Stimulated activated CD8-positive, alpha-beta memory T cell treated with anti-CD3 and anti-CD28 coated beads, Interleukin-7, amount 100 ng/mL, for 4 hours (primary cell): Measurements from ENCODE around the gene ZNF212.

ENCODE experiments used
- DNase-seq, 2 donors: peaks; one replicate each; pipeline ENCODE4 v3.0.0-alpha.2; 2020; ENCODE audit warnings: low read depth in 2 of 2

Gene ZNF212

DNA sequence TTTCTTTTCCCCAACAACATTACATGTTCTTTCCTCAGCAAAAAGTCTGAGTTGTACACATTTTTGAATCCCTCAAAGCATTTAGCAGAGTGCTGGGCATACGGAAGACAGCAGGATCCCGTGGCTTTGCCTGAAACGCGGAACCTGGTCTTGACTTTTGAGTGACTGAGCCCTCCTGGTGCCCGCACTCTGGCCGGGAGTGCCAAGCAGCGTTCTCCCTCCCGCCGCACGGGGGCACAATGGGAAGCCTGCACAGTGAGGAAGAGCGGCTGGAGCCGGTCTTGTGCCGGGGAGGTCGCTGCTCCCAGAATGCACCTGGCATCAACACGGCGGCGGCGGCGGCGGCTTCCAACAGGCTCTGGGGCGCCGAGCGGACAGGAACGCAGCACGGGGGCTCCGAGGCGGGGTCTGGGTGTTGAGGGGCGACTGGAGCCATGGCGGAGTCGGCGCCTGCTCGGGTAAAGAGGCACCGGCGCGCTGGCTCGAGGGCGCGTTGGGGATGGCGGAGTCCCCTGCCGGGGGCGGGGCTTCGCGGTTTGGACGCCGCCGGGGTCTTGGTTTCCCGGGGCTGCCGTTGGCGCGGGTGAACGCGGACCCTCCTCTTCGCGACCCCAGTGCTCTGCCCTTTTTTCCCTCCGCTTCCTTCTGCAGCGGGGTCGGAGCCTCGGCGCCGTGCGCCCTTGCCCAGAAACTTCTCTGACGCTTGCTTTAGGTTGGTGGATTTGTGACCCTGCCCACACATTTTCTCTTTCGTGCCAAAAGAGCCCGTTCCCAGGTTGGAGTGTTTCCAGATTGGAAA is at the start of gene ZNF212:
Gene ZNF212, plus strand, starts transcription at position 307 of the 799 bp plus-strand sequence. Its CDS starts 128 bp downstream, at position 435.
- peak; percentile 77 to 85 for DNase-seq

GRCh38 chr7:149191851-149192250 is 47.6 kb upstream of the ZNF212 start:
- DNase-seq: no peak

DNA sequence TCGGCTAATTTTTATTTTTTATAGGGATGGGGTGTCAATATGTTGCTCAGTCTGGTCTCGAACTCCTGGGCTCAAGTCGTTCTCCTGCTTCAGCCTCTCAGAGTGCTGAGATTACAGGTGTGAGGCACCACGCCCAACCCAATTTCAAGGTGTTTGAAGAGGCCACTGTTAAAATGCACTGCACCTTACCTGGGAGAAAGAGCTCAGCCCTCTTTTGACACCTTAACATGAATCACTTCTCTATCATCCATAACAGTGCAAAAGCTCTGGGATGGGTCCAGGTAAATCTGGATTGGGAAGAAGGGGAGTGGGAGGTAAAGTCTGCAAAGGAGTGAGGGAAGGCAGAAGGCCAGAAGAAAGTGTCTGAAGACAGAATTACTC is 44.7 kb upstream of the ZNF212 start:
- no peak for DNase-seq

GRCh38 chr7:149195180-149196150 is 44.0 kb upstream of the ZNF212 start, which contains the start of gene ZNF282:
Gene ZNF282 (plus strand): TSS chr7:149195546. CDS start chr7:149195590, 44 bp downstream.
- peak; percentile 29 to 61 for DNase-seq

GRCh38 chr7:149196151-149196704 is 43.2 kb upstream of the ZNF212 start:
- no peak for DNase-seq

DNA sequence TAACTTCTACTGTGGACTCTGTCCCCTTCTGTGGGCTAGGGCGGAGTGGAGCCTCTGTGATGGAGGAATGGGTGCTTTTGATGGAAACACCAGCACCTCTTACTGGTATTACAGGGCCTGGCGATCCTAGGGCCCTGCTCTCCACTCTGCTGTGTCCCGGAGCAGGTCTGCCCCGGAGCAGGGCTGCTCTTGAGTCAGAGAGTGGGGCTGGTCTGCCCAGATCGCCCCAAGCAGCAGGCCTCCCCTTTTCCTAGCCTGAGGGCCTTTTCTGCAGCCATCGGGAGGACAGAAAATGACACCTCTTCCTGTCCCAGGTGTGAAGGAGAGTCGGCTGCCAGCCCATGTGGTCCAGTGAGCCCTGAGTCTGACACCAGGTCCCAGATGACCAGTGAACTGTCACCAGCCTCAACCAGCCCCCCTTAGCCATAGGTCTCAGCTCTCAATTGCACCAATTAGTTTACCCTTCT is 42.7 kb upstream of the ZNF212 start:
- DNase-seq: no peak

DNA sequence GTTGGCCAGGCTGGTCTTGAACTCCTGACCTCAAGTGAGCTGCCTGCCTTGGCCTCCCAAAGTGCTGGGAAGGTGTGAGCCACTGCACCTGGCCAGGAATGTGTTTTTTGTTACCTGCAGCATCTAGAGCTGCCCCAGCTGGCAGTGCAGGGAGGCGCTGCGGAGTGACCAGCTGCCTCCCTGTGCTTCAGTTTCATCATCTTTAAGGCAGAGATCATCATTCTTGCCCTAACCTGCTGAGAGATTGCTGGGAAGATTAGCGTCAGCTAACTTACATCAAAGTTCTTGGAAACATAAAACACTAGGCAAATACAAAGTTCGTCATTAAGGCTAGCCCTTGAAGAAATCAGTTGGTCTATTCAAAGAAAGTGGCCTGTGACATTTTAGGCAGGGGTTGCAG is 41.8 kb upstream of the ZNF212 start:
- DNase-seq: no peak

- DNase-seq: no peak
These were observed 41.2 kb upstream of the ZNF212 start for GRCh38 chr7:149198161-149198816.

GRCh38 chr7:149199234-149199995 is 40.0 kb upstream of the ZNF212 start:
- DNase-seq: no peak

GRCh38 chr7:149202831-149203231 is 36.6 kb upstream of the ZNF212 start:
- no peak for DNase-seq

DNA sequence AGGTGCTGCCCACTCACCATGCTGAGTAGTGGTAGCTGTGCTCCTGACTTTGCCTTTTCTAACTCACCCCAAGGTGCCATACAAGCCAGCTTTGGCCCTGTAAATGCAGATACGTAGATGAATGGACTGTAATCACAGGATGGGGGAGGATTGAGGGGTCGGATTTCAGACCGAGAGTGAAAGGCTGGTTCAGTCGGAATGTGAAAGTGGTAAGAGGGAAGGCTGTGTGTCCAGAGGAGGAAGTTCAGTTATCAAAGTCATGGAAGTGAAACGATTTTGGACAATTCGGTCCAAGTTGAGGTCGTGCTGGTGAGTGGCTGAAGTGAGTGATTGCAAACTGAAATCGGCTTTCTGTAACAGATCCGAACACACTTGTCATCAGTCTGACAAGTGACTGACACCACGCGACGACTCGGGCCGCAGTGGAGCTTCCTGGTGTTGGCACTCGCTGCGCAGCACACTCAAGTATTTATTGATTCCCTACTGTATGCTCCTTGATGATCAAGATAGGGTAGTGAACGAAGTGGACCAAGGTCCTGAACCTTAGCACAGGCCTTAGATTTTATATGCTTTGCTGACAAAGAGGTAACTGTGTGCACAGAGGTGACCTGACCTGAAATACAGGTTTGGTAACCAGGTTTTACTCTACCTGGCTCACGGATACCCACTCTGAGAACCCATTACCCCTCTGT is 33.6 kb upstream of the ZNF212 start:
- DNase-seq: no peak

GRCh38 chr7:149207324-149208035 is 32.0 kb upstream of the ZNF212 start:
- no peak for DNase-seq

DNA sequence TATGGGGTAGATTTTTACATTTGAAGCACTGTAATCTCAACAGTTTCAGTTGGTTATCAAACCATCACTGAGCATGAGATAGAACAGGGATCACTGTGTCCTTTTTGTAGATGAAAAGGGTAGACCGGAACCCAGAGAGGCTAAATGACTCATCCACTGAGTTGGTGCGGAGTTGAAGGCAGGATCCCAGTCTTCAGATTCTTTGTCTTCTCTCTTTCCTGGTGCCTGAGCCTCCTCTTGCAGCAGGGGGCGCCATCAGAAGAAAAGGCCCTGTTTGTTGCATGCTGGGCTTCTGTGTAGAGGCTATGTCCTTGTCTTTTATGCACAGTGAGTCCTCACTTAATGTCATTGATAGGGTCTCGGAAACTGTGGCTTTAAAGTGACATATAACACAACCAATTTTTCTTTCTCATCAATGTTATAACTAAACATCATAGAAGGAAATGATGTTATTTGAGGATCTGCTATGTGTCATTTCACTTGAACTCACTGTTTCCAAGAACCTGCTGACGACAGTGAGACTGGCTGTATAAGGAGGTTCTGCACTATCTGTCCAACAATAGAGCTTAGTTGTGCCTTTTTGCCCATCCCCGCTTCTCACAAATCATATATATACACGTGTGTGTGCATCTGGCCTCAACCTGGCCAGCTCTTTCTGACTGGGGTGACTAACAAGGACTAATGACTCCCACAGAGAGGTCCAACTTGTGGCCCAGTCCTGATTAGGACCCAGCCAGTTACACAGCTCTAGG is 29.8 kb upstream of the ZNF212 start:
- DNase-seq: peak in 1 of 2 donors; percentile 55

- DNase-seq: no peak
These were observed 28.9 kb upstream of the ZNF212 start for GRCh38 chr7:149210551-149210950.

- no peak for DNase-seq
These were observed 25.3 kb upstream of the ZNF212 start for GRCh38 chr7:149214020-149214720.

DNA sequence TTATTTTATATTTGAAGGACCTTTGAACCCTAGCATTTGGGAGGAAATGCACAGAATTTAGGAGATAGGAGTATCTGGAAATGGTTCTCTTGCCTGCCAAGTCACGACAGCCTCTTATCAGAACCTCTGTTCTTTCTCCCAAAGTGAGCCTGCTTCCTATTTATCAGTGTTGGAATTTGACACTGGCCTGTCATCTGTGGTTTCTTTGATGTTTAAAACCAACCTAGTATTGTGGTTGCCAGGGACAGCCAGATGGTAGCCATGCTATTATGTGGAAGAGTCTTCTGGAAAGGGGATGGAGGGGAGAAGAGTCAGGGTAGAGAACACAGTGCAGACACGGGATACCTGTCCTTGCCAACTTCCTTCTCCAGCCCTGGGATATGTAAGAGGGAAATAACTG is 23.0 kb upstream of the ZNF212 start:
- DNase-seq: no peak

DNA sequence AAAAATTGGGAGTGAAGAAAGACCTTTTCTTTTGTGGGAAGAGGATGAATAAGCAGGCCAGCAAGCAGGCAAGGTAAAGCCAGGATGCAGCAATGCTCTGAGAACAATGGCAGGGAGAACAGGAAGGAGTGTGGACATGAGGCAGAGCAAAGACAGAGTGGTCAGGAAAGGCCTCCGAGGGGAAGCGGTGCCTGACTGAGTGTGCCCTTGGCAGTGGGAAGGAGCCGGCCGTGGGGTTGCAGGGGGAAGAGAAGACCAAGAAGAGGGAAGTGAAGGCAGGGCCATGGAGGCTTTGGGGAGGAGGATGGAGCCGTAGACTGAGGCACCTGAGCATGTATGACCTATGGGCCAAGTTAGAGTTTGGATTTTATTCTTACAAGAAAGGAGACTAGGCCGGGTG is 21.9 kb upstream of the ZNF212 start:
- no peak for DNase-seq
